Gastrocnemius medialis (tissue), 4 donors: Measurements from ENCODE around the gene CARD14.

Experiments
- CTCF ChIP-seq, 5 experiments: fragments of 450-650 bp in 3 of 5; fragments of 200-600 bp in 2 of 5; sonication (generic) in 2 of 5; IDR thresholded peaks in 4 of 5; conservative IDR thresholded peaks in 1 of 5; 1 replicate in 4 of 5; 2 replicates in 1 of 5; pipeline ENCODE4 v1.5.1; 2016 to 2019; ENCODE audit warnings: antibody characterized with exemption in 5 of 5, mild to moderate bottlenecking in 3 of 5, moderate library complexity in 3 of 5
- POLR2A ChIP-seq, 2 donors: fragments of 450-650 bp; IDR thresholded peaks; one replicate each; pipeline ENCODE4 v1.6.1; 2017; ENCODE audit warnings: antibody characterized with exemption in 2 of 2, mild to moderate bottlenecking in 2 of 2, moderate library complexity in 2 of 2

- peak; percentile 93 to 94 for TF ChIP-seq POLR2A (IDR thresholded peaks at IDR 0.05)
- TF ChIP-seq CTCF (IDR thresholded peaks at IDR 0.05 in 4 of 5, conservative IDR thresholded peaks at IDR 0.05 in 1 of 5): no peak
Measured at GRCh38 chr17:80147035-80147822, 22.6 kb upstream of the CARD14 start, which contains the start of gene EIF4A3.
